SK-N-MC (cell line): ENCODE data around the gene DDX5.
"Not testable (repeated sequence)": the region's sequence is repeated elsewhere in the genome, so short reads cannot be mapped to it uniquely, and the experiment has no call there.

ENCODE experiments used
- DNase-seq: peaks from one replicate; pipeline ENCODE4 v3.0.0-alpha.2; 2011; ENCODE audit warnings: low read depth, low spot score
- H3K27ac ChIP-seq: fragments of 200-600 bp; sonication (generic); 2 replicates; pipeline ENCODE4 v1.5.1; 2016; ENCODE audit warnings: mixed run types
- H3K36me3 ChIP-seq: fragments of 200-600 bp; sonication (generic); 2 replicates; pipeline ENCODE4 v1.6.1; 2017; ENCODE audit warnings: antibody characterized with exemption, low read length, mixed read lengths; ENCODE audit not compliant: insufficient read depth
- H3K4me3 ChIP-seq: fragments of 200-600 bp; sonication (generic); 2 replicates; pipeline ENCODE4 v1.5.1; 2016
- H3K9ac ChIP-seq: fragments of 200-600 bp; sonication (generic); 2 replicates; pipeline ENCODE4 v1.8.0; 2017; ENCODE audit warnings: mixed run types, mixed read lengths; ENCODE audit not compliant: insufficient read length
- H3K9me3 ChIP-seq: fragments of 200-600 bp; sonication (generic); 2 replicates; pipeline ENCODE4 v1.6.1; 2017; ENCODE audit warnings: low read depth, mild to moderate bottlenecking, antibody characterized with exemption, low read length, moderate library complexity, mixed read lengths
- EZH2 ChIP-seq: fragments of 200-600 bp; sonication (generic); IDR thresholded peaks from one replicate; pipeline ENCODE4 v1.6.1; 2017; ENCODE audit warnings: antibody characterized with exemption
- FOXP2 ChIP-seq: optimal IDR thresholded peaks from 2 replicates; pipeline ENCODE3; 2011; ENCODE audit warnings: mild to moderate bottlenecking, moderate library complexity; ENCODE audit not compliant: insufficient read depth; ENCODE audit errors: extremely low read length, control extremely low read depth
- POLR2AphosphoS5 ChIP-seq: IDR thresholded peaks from 2 replicates; pipeline ENCODE4 v1.6.1; 2012; ENCODE audit warnings: mild to moderate bottlenecking, low read depth, low read length, borderline replicate concordance

The DDX5 gene

DNA sequence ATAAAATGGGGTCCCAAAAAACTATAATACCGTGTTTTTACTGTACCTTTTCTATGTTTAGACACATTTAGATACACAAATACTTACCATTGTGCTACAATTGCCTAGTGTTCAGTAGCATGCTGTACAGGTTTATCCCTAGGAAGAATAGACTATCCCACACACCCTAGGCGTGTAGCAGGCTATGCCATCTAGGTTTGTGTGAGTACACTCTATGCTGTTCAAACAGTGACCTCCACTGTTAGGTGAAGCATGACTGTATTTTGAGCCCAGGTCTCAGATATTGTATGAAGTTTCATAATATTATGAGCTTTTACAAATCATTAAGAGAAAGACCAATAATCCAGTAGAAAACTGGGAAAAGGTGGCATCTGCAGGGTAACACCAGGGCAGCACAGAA, 33.5 kb downstream of the DDX5 start:
- no peak overlapping the region for H3K27ac ChIP-seq
- no peak for TF ChIP-seq POLR2AphosphoS5
- TF ChIP-seq EZH2 = no peak
- TF ChIP-seq FOXP2 = no peak
- H3K4me3 ChIP-seq = no peak overlapping the region
- H3K9ac ChIP-seq = no peak overlapping the region
- DNase-seq = no peak
- H3K9me3 ChIP-seq = no peaks in the 10 kb centered on the region
- H3K36me3 ChIP-seq = peaks cover 6% of the 10 kb centered on the region; the same call in 1 of the 2 replicates

DNA sequence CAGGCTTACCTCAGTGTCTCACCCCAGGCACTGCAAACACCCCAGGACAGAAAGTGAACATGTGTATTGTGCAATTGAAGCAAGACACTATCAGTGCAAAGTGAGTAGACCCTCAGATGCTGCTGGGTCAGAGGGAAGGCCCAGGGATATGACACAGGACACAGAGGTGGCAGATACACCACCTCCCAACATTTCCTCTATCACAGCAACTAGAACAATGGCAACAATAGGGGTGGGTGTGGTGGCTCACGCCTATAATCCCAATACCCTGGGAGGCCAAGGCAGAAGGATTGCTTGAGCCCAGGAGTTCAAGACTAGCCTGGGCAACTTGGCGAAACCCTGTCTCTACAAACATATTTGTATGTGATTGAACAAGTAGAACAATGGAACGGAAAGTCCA, 34.6 kb downstream of the DDX5 start:
- Histone ChIP-seq H3K27ac (no peak overlapping the region), H3K4me3 (no peak overlapping the region), H3K36me3 (no peaks in the 10 kb centered on the region), H3K9ac (no peak overlapping the region), H3K9me3 (no peaks in the 10 kb centered on the region)
- DNase-seq = no peak
- no peak for TF ChIP-seq EZH2
- TF ChIP-seq FOXP2 = no peak
- TF ChIP-seq POLR2AphosphoS5 = no peak

DNA sequence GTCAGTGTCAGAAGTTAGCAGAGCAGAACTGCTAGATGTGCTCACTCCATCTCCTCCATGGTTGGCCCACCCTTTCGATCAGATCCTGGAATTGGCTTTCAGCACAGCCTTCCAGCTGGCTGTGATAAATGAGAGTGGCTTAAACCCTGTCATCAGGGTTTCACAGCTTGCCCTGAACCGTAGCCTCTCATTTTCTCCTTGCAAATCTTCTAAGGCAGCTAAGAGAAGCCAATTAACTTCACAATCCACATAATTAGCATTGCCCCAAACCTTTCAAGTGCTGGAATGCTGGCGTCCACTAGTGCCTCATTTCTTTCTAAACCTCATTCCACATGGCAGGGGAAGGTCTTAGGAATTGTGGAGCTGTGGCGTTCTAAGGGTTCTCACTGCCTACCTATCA, 35.5 kb downstream of the DDX5 start:
- H3K9me3 ChIP-seq = no peaks in the 10 kb centered on the region
- no peak overlapping the region for H3K27ac ChIP-seq
- H3K4me3 ChIP-seq = no peak overlapping the region
- no peak overlapping the region for H3K9ac ChIP-seq
- TF ChIP-seq POLR2AphosphoS5 = no peak
- TF ChIP-seq EZH2 = no peak
- no peak for TF ChIP-seq FOXP2
- no peak for DNase-seq
- H3K36me3 ChIP-seq = no peaks in the 10 kb centered on the region

DNA sequence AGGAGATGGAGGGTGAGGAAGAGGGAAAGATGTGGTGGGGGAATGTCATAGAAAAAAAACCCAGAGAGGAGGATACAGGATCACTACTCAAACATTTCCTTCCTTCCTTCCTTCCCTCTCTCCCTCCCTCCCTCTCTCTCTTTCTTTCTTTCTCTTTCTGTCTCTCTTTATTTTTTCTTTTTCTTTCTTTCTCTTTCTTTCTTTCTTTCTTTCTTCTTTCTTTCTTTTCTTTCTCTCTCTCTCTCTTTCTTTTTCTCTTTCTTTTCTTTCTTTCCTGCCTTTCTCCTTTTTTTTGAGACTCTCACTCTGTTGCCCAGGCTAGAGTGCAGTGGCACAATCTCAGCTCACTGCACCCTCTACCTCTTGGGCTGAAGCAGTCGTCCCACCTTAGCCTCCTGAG, 39.3 kb downstream of the DDX5 start:
- not testable (repeated sequence) for DNase-seq, H3K36me3 ChIP-seq, H3K9me3 ChIP-seq, H3K27ac ChIP-seq, H3K4me3 ChIP-seq, H3K9ac ChIP-seq

DNA sequence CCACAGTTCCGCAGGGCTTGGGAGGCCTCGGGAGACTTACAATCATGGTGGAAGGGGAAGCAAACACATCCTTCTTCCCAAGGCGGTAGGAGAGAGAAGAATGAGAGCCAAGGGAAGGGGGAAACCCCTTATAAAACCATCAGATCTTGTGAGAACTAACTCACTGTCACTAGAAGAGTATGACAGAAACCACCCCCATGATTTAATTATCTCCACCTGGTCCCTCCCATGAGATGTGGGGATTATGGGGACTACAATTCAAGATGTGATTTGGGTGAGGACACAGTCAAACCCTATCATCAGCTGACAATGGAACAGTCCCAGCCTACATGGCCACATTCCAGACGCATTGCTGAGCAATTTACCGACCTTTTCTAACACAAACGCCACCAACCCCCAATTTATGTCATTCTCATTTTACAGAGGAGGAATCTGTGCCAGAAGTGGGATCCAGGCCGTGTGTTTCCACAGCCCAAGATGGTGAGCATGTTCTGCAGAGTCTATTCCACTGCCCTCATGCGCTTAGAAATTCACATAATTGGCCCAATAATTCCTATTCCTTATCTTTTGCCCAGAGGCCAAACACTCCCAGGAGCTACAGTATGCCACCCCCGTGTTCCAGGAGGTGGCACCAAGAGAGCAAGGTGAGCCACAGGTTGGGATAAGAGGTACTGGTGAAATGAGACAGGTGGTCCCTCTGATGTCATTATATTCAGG, 39.9 kb downstream of the DDX5 start:
- TF ChIP-seq FOXP2 (no peak), POLR2AphosphoS5 (no peak), EZH2 (no peak)
- no peak for DNase-seq
- no peaks in the 10 kb centered on the region for H3K36me3 ChIP-seq
- H3K9ac ChIP-seq = no peak overlapping the region
- H3K9me3 ChIP-seq = no peaks in the 10 kb centered on the region
- H3K4me3 ChIP-seq = no peak overlapping the region
- no peak overlapping the region for H3K27ac ChIP-seq

DNA sequence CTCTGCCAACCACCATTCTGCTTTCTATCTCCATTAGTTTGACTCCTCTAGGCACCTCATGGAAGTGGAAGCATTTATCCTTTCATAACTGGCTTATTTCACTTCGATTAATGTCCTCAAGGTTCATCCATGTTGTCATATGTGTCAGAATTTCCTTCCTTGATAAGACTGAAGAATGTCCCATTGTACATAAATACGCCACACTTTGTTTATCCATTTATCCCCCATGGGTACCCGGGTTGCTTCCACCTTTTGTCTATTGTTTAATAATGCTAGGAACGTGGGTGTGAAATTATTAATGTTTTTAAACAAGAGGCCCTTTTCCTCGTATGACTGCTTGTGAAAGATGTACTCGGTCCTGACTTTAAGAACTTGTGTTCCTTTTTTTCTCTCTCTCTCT, 44.3 kb downstream of the DDX5 start:
- Histone ChIP-seq H3K4me3 (no peak overlapping the region), H3K36me3 (no peaks in the 10 kb centered on the region), H3K9me3 (no peaks in the 10 kb centered on the region), H3K27ac (no peak overlapping the region), H3K9ac (no peak overlapping the region)
- no peak for TF ChIP-seq EZH2
- no peak for TF ChIP-seq POLR2AphosphoS5
- no peak for TF ChIP-seq FOXP2
- DNase-seq = no peak

DNA sequence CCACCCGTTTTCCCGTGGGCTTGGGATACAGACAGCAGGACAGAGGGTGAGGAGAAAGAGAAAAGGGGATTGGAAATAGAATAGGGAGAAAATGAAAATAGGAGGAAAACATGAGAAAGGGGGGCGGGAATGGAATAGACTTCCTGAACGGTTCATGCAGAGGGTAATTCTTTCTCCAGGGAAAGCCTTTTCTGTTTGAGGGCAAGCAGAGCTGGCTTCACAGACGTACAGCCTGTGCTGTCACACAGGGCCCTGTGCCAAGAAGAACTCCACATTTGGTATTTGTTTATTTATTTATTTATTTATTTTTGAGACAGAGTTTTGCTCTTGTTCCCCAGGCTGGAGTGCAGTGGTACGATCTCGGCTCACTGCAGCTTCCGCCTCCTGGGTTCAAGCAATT, 45.1 kb downstream of the DDX5 start:
- Histone ChIP-seq H3K9me3 (no peaks in the 10 kb centered on the region), H3K9ac (no peak overlapping the region), H3K4me3 (no peak overlapping the region), H3K36me3 (no peaks in the 10 kb centered on the region), H3K27ac (no peak overlapping the region)
- TF ChIP-seq EZH2 (no peak), FOXP2 (no peak), POLR2AphosphoS5 (no peak)
- no peak for DNase-seq

DNA sequence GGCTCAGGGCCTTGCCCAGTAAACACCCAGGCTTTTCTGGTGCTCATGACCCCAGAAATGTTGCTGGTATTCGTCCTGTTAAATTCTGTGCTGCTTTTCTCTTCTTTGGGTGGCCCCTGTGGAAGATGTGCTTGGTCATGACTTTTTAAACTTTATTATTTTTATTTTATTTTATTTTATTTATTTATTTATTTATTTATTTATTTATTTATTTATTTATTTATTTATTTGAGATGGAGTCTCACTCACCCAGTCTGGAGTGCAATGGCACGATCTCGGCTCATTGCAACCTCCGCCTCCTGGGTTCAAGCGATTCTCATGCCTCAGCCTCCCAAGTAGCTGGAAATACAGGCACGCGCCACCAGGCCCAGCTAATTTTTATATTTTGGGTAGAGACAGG, 46.3 kb downstream of the DDX5 start:
- not testable (repeated sequence) for H3K36me3 ChIP-seq, DNase-seq, H3K4me3 ChIP-seq, H3K9ac ChIP-seq, H3K27ac ChIP-seq, H3K9me3 ChIP-seq

DNA sequence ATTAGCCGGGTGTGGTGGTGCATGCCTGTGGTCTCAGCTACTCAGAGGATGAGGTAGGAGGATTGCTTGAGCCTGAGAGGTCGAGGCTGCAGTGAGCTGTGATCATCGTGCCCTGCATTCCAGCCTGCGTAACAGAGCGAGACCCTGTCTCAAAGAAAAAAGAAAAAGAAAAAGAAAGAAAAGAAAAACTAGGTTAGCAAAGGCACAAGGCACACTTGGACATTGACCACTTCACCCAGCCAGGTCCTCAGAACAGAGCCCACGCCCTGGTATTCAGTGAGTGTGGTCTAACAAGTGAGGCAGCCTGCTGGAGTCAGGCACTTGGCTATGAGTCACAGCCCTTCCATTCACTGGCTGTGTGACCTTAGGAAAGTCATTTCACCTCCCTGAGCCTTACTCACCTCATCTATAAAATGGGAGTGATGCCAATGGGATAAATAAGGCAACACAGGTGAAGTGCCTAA, 46.8 kb downstream of the DDX5 start:
- DNase-seq = no peak
- no peaks in the 10 kb centered on the region for H3K36me3 ChIP-seq
- H3K4me3 ChIP-seq = no peak overlapping the region
- no peaks in the 10 kb centered on the region for H3K9me3 ChIP-seq
- no peak overlapping the region for H3K27ac ChIP-seq
- H3K9ac ChIP-seq = no peak overlapping the region
- TF ChIP-seq EZH2 (no peak), POLR2AphosphoS5 (no peak), FOXP2 (no peak)
